AG04450 (cell line): ENCODE data around the gene CHST11. TPM values are rescaled to one million over a fixed set of nuclear protein-coding genes. Genes with fewer than 3 reads are reported as not detected.

ENCODE experiments used
- CTCF ChIA-PET: fragments of 300-600, 350-600 bp; formaldehyde crosslinking; extraction: SDS; loops from one replicate; lab custom pipeline; 2022; ENCODE audit warnings: antibody characterized with exemption, inconsistent platforms; lab: Charles Lee
- POLR2A ChIA-PET: fragments of 350-600 bp; formaldehyde crosslinking; extraction: SDS; loops from one replicate; lab custom pipeline; 2021; ENCODE audit warnings: antibody characterized with exemption, inconsistent platforms; lab: Yijun Ruan, JAX
- DNase-seq: peaks from one replicate; pipeline ENCODE4 v3.0.0-alpha.2; 2011; ENCODE audit warnings: low read depth, low spot score
- H3K27ac ChIP-seq: one replicate; pipeline ENCODE4 v1.5.1; 2012; ENCODE audit warnings: low read depth, low read length, control low read depth
- H3K27me3 ChIP-seq: one replicate; pipeline ENCODE4 v1.6.0; 2012; ENCODE audit warnings: low read length; ENCODE audit not compliant: control insufficient read depth, insufficient read depth
- H3K4me3 ChIP-seq: 2 replicates; pipeline ENCODE4 v1.5.1; 2011; ENCODE audit warnings: mild to moderate bottlenecking, low read depth, low read length, control low read depth
- H3K9me3 ChIP-seq: 2 replicates; pipeline ENCODE4 v1.5.1; 2012; ENCODE audit warnings: low read length; ENCODE audit not compliant: control insufficient read depth, insufficient read depth
- CTCF ChIP-seq: IDR thresholded peaks from 2 replicates; pipeline ENCODE4 v1.5.1; 2011; ENCODE audit warnings: low read depth, low read length, control low read depth, inconsistent platforms
- polyA plus RNA-seq: library from polyadenylated mRNA; depleted of rRNA; stranded (reverse); fragments of >200 nt; gene quantifications from 2 replicates; pipeline ENCODE4 v1.2.3, GENCODE V29; 2011

CHST11 gene
- polyA plus RNA-seq, 1 experiment, result 2.7 TPM

- TF ChIP-seq CTCF, result no peak
- no peaks in the 10 kb centered on the region for H3K9me3 ChIP-seq
- H3K4me3 ChIP-seq, result no peak overlapping the region
- CTCF ChIA-PET, result no interaction called here
- peaks cover 2% of the 10 kb centered on the region for H3K27me3 ChIP-seq
- POLR2A ChIA-PET, result no interaction called here
- no peak overlapping the region for H3K27ac ChIP-seq
- no peak for DNase-seq
These were observed 259.4 kb downstream of the CHST11 start for GRCh38 chr12:104716172-104716571.

GRCh38 chr12:104718304-104718929, 261.7 kb downstream of the CHST11 start:
- Histone ChIP-seq H3K4me3 (no peak overlapping the region), H3K27ac (no peak overlapping the region), H3K9me3 (no peaks in the 10 kb centered on the region), H3K27me3 (peaks cover 2% of the 10 kb centered on the region)
- CTCF ChIA-PET, result no interaction called here
- POLR2A ChIA-PET, result no interaction called here
- TF ChIP-seq CTCF, result no peak
- no peak for DNase-seq

- H3K27ac ChIP-seq, result no peak overlapping the region
- H3K9me3 ChIP-seq, result no peaks in the 10 kb centered on the region
- TF ChIP-seq CTCF, result no peak
- peaks cover 2% of the 10 kb centered on the region for H3K27me3 ChIP-seq
- H3K4me3 ChIP-seq, result no peak overlapping the region
- no peak for DNase-seq
- ChIA-PET CTCF (no interaction called here), POLR2A (no interaction called here)
These were observed 263.1 kb downstream of the CHST11 start for GRCh38 chr12:104719700-104720338.

GRCh38 chr12:104720339-104721038, 263.7 kb downstream of the CHST11 start:
- peak; percentile 13 for DNase-seq
- ChIA-PET CTCF (no interaction called here), POLR2A (no interaction called here)
- no peak overlapping the region for H3K27ac ChIP-seq
- H3K4me3 ChIP-seq, result peak overlapping the region; percentile 22; the same call in 1 of the 2 replicates
- peaks cover 2% of the 10 kb centered on the region for H3K27me3 ChIP-seq
- TF ChIP-seq CTCF, result no peak
- no peaks in the 10 kb centered on the region for H3K9me3 ChIP-seq

GRCh38 chr12:104721039-104721405, 264.3 kb downstream of the CHST11 start:
- DNase-seq, result no peak
- Histone ChIP-seq H3K27ac (no peak overlapping the region), H3K27me3 (no peaks in the 10 kb centered on the region), H3K4me3 (no peak overlapping the region), H3K9me3 (no peaks in the 10 kb centered on the region)
- ChIA-PET CTCF (no interaction called here), POLR2A (no interaction called here)
- no peak for TF ChIP-seq CTCF
